Right kidney (tissue), 1 donor: ENCODE results near the gene DZANK1.
"Not testable (repeated sequence)": the region's sequence is repeated elsewhere in the genome, so short reads cannot be mapped to it uniquely, and the experiment has no call there.

Experiments
- DNase-seq: peaks from one replicate; pipeline ENCODE4 v3.0.0-alpha.2; 2016

The DZANK1 gene

GRCh38 chr20:18377896-18378481, 88.8 kb downstream of the DZANK1 start:
- no peak for DNase-seq

- DNase-seq, result not testable (repeated sequence)
Observed at GRCh38 chr20:18375551-18375950, 91.3 kb downstream of the DZANK1 start.

DNA sequence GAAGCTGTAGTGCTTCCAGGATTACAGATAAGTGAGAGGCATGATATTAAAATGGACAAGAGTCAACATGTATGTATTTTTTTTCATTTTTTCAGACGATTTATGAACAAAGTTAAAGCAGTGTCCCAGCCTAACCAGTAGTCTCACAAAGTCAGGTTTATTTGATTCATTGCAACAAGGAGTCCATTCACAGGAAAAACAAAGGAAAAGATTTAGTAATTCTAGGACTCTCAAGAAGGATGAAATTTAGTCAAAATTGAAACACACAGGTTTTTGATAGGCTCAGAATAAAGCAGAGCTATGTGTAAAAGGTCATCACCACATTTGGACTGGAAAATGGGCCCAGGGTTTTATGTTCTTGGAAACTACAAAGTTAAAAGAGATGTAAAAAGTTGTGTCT, 94.5 kb downstream of the DZANK1 start:
- no peak for DNase-seq

- no peak for DNase-seq
Observed at GRCh38 chr20:18364768-18365167, 102.1 kb downstream of the DZANK1 start.

DNA sequence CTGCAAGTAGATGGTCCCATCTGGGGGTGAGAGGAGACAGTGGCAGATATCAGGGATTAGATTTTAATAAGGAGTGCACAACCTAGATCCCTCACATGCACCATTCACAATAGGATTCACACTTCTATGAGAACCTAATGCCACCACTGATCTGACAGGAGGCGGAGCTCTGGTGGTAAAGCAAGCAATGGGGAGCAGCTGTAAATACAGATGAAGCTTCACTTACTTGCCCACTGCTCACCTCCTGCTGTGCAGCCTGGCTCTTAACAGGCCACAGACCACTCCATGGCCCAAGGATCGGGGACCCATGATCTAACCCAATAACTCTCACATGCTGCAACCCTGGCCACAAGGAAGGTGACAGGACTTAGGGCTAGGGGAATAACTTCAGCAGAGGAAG, 103.1 kb downstream of the DZANK1 start:
- no peak for DNase-seq

DNA sequence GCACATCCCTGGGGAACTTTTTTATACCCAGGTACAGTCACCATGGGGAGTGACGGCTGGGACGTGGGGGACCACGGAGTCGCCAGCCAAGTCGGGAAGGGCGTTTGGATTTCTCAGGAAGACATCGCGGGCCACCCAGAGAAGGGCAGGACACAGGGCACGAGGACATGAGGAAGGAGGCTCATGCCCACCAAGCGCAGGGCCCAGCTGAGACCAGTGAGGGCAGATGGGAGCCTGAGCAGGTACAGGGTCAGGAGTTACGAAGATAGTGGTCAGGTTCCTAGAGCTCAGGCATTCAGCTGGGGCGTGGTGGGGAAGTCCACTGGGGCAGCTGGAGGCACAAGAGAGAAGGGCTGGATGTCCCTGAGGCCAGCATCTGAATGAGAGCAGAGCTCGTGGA, 103.9 kb downstream of the DZANK1 start:
- DNase-seq, result no peak

DNA sequence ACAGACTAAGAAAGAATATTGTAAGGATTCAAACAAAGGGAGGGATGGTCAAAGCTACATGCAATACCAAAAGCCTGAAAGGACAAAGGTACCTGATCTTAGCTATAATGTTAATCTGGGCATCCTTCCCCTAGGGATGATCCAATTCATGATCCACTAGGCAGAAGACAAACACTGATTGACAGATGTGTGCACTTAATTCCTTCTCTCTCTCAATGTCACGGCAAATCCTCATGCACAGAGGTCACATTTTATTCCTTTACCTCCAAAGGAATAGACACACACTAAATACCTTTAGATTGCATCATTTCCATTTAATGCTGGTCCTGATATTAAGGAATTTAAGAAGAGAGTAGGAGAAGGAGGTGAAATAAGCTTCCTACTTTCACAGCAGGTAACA, 105.2 kb downstream of the DZANK1 start:
- DNase-seq, result no peak

DNA sequence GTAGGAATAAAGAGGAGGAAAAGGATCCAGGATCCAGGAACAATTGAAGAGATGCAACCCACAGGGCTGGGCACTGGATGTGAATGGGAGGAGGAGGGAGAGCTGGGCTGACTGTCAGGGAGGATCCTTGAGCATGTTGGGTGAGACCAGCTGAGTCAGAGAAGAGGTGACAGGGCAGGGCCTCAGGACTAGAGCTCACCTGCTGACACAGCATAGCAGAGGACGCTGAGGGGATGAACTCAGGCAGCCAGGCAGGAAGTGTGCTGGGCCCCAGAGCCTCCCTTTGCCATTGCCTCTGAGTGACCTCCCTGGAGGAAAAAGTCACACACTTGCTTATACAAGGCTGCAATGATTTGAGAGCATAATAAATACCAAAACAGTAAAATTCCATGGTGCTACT, 106.2 kb downstream of the DZANK1 start:
- no peak for DNase-seq

DNA sequence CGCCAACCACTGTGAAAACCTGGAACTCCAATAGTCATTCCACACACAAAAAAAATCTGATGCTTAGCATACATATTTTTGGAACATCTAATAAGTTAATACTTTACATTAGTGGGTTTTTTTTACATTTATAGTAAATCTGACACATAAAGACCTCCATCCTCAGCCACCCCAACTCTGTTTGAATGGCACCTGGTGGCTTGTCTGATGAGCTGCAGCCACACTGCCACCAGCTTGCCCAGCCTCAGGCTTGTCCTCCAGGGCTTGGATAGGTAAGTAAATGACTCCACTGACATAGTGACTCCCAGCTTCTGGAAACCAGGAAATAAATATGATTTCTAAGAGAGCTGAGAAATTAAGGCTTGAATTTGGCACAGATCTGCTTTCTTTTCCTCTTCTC, 107.0 kb downstream of the DZANK1 start:
- DNase-seq, result no peak

GRCh38 chr20:18349749-18350148, 117.1 kb downstream of the DZANK1 start:
- not testable (repeated sequence) for DNase-seq
